Hematopoietic multipotent progenitor cell treated with erythropoietin and hydrocortisone succinate and interleukin-3 and kit ligand, for 15 days (in vitro differentiated cells): ENCODE measurements around the gene PARM1.

Experiments used
- DNase-seq: peaks from one replicate; pipeline ENCODE4 v3.0.0-alpha.2; 2015; ENCODE audit warnings: low spot score

Gene PARM1

DNA sequence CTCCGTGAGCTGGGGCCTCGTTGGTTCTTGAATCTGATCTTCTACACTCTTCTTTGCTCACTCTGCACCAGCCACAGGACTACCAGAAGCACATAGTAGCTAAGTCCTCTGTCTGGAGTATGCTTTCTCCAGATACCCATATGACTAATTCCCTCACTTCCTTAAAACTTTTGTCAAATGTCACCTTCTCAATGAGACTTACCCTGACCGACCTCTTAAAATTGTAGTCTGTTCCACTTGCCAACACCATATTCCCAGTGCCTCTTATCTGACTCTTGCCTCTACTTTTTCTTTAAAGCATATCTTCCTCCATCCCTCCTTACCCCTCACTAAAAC, 10.0 kb downstream of the PARM1 start:
- no peak for DNase-seq

DNA sequence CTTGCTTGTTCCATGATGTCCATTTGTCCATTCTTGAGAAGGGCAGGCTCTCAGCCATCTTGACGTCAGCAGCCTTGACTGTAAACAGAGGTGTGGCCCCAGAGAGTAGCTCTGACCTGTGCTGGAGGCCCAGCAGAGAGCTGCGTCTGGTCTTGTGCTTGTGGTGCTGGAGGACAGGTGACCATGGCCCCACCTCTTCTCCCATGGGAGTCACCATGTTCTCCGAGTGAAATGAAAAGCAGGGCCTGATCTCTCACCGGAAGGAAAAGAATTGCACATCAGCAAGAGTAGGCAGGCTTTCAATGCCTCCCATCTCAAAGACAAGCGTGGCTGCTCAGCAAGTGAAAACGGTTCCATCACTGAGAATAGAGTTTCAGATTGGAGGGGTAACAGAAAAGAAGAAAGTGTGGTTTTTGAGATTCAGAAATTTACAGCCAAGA, 11.5 kb downstream of the PARM1 start:
- DNase-seq = no peak

- no peak for DNase-seq
Measured at GRCh38 chr4:74946196-74946595, 13.3 kb downstream of the PARM1 start.

DNA sequence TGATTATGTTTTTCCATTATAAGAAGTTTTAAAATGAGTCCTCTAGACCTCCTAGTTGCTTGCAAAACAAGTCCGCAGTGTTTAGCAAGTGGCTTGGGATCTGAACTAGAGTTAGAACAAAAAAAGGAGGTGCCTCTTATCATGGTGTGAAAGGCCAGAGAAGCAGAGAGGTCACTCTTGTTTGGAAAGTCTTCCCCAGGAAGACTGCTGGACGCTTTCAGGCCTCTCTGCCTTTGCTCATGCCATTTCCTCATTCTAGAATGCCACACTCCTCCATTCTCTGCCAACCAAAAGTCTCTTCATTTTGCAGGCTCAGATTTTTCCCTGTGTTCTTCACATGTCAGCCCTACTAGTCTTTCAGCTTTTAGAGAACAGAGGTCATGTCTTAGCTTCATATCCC, 14.9 kb downstream of the PARM1 start:
- no peak for DNase-seq

GRCh38 chr4:74948236-74948635, 15.3 kb downstream of the PARM1 start:
- no peak for DNase-seq

GRCh38 chr4:74950200-74950599, 17.3 kb downstream of the PARM1 start:
- DNase-seq = no peak

DNA sequence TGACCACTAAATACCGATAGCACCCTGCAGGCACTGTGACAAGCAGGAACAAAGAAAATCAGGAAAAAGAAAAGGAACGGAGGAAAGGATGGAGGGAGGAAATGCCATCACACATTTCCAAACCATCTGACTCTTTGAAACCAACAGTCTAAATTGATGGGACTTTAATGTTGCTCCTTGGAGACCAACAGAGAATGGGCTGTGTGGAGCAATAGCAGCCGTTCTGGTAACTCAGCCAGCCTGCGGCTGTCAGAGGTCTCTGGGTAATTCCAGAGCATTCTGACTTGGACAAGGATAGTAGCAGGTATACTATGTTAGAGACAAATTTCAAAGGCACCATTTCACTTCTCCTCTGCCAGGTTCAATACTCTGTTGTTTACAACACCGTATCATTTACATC, 18.0 kb downstream of the PARM1 start:
- DNase-seq = no peak

DNA sequence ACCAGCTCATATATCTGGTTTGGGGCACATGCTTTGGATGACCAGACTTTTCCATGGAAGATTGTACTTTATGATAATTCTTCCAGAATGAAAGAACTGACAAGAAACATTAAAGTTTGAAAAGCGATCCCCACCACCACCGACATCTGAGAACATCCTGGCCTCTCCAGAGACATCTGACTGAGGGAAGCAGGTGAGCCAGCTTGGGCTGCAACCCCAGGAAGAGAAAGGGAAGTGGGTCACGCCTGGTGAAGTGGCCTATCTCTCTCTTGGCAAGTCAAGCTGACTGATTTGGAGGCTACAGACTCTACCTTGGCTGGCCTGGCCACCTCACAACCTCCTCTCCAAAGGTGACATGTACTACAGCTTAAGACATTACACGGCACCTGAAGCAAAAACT, 20.7 kb downstream of the PARM1 start:
- DNase-seq = no peak

DNA sequence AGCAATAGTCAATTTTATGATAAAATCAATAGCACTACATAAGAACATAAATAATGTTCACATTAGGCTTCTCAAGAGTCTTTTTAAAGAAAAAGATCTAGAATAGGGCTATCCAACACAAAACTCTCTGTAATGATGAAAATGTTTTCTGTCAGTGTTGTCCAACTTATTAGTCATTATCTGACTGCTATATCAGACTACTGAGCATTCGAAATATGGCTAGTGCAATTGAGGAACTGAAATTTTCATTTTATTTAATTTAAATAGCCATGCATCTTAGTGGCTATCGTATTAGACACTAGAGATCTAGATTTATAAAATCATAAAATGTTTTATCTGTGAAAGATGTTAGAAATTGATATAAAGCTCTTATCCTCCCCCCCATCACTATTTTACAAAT, 26.0 kb downstream of the PARM1 start:
- no peak for DNase-seq

GRCh38 chr4:74961230-74961629, 28.3 kb downstream of the PARM1 start:
- DNase-seq = no peak

DNA sequence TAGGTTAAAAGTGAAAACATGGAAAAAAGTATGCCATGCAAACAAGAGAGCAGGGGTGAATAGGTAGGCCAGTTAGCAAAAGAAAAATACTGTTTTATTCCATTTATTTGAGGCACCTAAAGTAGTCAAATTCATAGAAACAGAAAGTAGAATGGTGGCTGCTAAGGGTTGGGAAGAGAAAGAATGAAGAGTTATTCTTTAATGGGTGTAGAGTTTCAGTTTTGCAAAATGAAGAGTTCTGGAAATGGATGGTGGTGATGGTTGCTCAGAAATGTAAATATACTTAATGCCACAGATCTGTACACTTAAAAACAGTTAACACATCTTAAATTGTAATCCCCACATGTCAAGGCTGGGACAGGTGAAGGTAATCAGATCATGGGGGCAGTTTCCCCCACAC, 29.7 kb downstream of the PARM1 start:
- no peak for DNase-seq

DNA sequence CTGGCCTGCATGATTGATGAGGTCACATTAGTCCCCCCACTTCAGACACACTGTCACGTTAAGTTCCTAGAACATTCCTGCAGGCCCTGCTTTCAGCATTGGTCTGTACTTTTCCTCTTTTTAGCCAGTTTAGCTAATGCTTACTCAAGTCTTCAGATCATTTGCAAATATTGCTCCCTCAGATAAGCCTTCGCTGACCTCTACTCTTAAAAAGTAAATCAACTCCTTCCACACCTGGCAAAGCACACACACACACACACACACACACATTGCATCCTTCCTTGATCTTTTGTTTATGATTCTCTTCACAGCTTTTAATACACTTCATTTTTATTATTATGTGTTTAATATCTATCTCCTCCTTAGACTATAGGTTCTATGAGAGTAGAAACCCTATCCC, 31.4 kb downstream of the PARM1 start:
- DNase-seq = no peak

DNA sequence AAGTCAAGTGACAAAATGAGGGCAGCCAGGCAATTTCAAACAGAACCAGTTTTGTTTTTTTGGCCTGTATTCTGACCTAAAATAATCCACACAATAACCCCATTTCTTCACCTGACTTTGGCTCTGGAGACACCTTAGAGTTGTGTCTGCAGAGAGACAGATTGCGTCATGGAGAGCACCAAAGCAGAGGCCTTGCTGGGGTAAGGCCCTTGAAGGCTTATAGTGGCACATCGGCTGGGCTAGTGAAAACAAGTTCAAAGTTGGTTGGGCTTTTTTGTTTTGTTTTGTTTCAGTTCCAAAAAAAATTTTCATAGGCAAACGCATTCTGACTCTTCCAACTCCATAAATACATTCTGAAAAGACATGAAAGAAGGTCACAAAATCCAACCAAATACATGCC, 34.4 kb downstream of the PARM1 start:
- no peak for DNase-seq

DNA sequence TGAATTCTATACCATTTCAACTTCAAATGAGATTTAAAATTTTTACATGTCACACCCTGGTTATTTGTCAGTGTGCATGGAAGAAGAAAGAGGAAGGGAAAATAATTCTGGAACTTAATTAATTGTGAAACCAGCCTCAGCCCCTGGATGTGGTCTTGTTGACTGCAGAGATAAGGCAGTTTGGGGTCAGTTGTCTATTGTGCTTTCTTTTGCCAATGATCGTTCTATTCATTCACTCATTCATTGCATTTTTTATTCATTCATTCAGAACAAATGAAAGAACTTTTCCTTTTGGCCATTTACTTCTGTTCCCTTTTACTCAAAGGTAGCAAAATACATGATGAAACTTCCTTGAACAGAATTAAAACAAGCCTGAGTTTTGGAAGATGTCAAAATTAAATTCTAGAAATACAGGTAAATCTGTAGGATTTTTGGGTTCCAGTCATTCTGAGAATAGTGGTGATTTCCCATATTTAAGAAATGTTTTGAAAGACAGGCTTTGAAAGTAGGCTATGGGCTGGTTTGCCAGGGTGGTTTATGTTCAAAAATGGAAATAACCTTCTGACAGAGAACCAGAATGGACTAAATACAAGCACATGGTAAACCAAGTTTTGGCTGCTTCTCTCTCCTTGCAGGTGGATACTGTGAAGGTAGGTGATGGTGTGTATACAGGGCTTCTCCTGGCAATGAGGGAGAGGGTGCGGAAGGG, 35.7 kb downstream of the PARM1 start:
- DNase-seq = no peak

- DNase-seq = no peak
Measured at GRCh38 chr4:74969507-74970474, 36.9 kb downstream of the PARM1 start.

GRCh38 chr4:74970577-74970976, 37.7 kb downstream of the PARM1 start:
- DNase-seq = no peak

DNA sequence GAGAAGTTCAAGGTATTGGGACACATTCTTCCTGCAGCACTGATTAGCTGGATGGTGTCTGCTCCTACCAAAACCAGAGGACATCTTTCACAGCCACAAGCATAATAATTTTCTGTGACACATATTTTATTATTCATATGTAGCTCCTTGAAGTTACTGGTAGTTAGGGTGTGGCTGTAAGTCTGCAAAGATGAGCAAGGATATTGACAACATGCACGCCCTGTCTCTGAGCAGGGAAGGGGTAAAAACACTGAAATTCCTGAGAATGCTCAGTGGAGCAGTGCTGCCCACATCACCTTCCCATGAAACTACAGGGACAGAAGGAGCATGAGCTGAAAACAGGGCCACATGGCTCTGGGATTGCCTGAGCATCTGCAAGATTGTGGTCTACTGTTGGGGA, 38.9 kb downstream of the PARM1 start:
- DNase-seq = no peak

DNA sequence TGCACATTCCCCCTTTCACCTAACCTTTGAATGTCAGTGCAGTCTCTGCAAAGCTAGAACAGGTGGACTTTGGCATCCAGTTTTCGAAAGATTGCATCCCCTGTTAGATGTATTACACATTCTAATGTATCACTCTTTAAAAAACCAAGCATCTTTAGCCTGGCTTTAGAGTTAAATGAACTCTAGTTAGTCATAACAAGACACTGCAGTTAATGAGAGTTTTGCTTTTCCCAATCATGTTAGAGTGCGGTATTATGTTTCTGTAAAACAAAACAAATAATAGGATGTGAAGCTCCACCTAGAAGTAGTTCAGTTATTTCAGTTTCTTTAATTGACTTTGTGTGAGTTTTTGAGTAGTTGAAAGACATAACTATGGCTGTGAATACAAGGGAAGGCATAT, 42.2 kb downstream of the PARM1 start:
- no peak for DNase-seq

DNA sequence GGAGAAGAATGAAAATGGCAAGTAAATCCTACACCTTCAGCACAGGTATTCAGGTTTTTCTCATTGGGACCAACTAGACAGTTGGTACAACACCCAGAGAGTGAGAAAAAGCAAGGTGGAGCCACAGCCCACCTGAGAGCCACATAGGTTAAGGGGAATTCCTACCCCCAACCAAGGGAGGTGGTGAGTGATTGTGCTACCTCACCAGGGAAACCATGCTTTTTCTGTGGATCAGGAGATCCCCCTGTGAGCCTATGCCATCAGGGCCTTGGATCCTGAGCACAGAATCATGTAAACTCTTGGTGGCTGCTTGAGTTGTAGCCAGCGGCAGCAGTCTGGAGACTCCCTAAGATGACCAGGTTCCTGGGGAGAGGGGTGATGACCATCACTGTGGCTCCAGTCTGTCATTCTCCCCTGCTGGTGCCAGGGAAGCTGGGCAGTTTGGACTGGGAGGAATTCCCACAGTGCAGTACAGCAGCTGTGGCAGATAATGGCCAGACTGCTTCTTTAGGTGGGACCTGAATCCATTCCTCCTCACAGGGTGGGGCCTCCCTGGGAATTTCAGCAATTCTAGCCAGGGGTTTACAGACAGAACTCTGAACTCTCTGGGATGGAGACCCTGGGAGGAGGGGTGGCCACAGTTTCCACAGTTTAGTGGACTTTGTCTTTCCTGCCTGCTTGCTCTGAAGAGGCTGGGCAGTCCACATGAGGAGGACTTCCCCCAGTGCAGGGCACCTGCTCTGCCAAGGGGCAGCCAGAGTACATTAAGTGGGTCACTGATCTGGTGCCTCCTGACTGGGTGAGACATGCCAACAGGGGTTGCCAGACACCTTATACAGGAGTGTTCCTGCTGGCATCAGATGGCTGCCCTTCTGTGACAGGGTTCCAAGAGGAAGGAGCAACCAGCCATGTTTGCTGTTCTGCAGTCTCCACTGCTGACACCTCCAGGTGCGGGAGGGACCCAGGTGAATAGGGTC, 43.2 kb downstream of the PARM1 start:
- DNase-seq = no peak

GRCh38 chr4:74982546-74983252, 49.8 kb downstream of the PARM1 start:
- no peak for DNase-seq

- DNase-seq = no peak
Measured at GRCh38 chr4:74983253-74983635, 50.3 kb downstream of the PARM1 start.
